SK-N-SH treated with all-trans-retinoic acid at 6 μM for 48 hours (cell line): Measurements from ENCODE around the gene RBBP4.

Experiments used
- ATAC-seq: fragments of 200-7000 bp; cut with Tn5 transposase; 3 replicates; pipeline ENCODE4 v1.9.1; 2020; ENCODE audit warnings: mild to moderate bottlenecking, moderate library complexity
- ARNTL ChIP-seq: fragments of 450-650 bp; formaldehyde crosslinking; IDR thresholded peaks from 2 replicates; pipeline ENCODE4 v1.5.0; 2020; ENCODE audit warnings: low read depth, mild to moderate bottlenecking, moderate library complexity, borderline replicate concordance
- BACH2 ChIP-seq: fragments of 250-450 bp; sonication (Bioruptor Pico); IDR thresholded peaks from 2 replicates; pipeline ENCODE4 v1.9.0; 2021; ENCODE audit warnings: mild to moderate bottlenecking, borderline replicate concordance
- CSDC2 ChIP-seq: fragments of 250-450 bp; sonication (Bioruptor Pico); IDR thresholded peaks from 2 replicates; pipeline ENCODE4 v1.5.0; 2020; ENCODE audit warnings: mild to moderate bottlenecking, moderate library complexity
- CSRNP3 ChIP-seq: fragments of 250-450 bp; sonication (Bioruptor Pico); IDR thresholded peaks from 2 replicates; pipeline ENCODE4 v1.5.1; 2021; ENCODE audit warnings: mild to moderate bottlenecking, moderate library complexity
- ESRRG ChIP-seq: fragments of 250-450 bp; sonication (Bioruptor Pico); IDR thresholded peaks from 2 replicates; pipeline ENCODE4 v1.6.1; 2021; ENCODE audit warnings: mild to moderate bottlenecking
- GLIS3 ChIP-seq: fragments of 250-450 bp; sonication (Bioruptor Pico); IDR thresholded peaks from 2 replicates; pipeline ENCODE4 v1.5.0; 2020; ENCODE audit warnings: mild to moderate bottlenecking, moderate library complexity
- ISL1 ChIP-seq: fragments of 250-450 bp; sonication (Bioruptor Pico); IDR thresholded peaks from 2 replicates; pipeline ENCODE4 v2.1.2; 2022; ENCODE audit warnings: mild to moderate bottlenecking, moderate library complexity
- OSR1 ChIP-seq: fragments of 250-450 bp; sonication (Bioruptor Pico); IDR thresholded peaks from 2 replicates; pipeline ENCODE4 v1.8.0; 2022; ENCODE audit warnings: moderate library complexity, mild to moderate bottlenecking, inconsistent platforms
- PPARA ChIP-seq: fragments of 250-450 bp; sonication (Bioruptor Pico); IDR thresholded peaks from 2 replicates; pipeline ENCODE4 v1.5.0; 2020; ENCODE audit warnings: mild to moderate bottlenecking, borderline replicate concordance
- RARB ChIP-seq: fragments of 250-450 bp; sonication (Bioruptor Pico); IDR thresholded peaks from 2 replicates; pipeline ENCODE4 v1.8.0; 2021; ENCODE audit warnings: mild to moderate bottlenecking, moderate library complexity
- SNAI2 ChIP-seq: fragments of 250-450 bp; sonication (Bioruptor Pico); IDR thresholded peaks from 2 replicates; pipeline ENCODE4 v1.5.0; 2020; ENCODE audit warnings: mild to moderate bottlenecking, moderate library complexity
- TCF4 ChIP-seq: fragments of 250-450 bp; sonication (Bioruptor Pico); IDR thresholded peaks from 2 replicates; pipeline ENCODE4 v1.8.0; 2021; ENCODE audit warnings: mild to moderate bottlenecking, moderate library complexity, borderline replicate concordance
- TOX ChIP-seq: fragments of 250-450 bp; sonication (Bioruptor Pico); IDR thresholded peaks from 2 replicates; pipeline ENCODE4 v1.8.0; 2021; ENCODE audit warnings: mild to moderate bottlenecking, moderate library complexity, borderline replicate concordance
- ZC3H10 ChIP-seq: fragments of 250-450 bp; sonication (Bioruptor Pico); IDR thresholded peaks from 2 replicates; pipeline ENCODE4 v1.5.1; 2021; ENCODE audit warnings: mild to moderate bottlenecking, moderate library complexity
- ZFP3 ChIP-seq: fragments of 250-450 bp; sonication (Bioruptor Pico); IDR thresholded peaks from 2 replicates; pipeline ENCODE4 v1.5.0; 2020; ENCODE audit warnings: mild to moderate bottlenecking, moderate library complexity
- ZFP30 ChIP-seq: fragments of 450-650 bp; formaldehyde crosslinking; IDR thresholded peaks from 2 replicates; pipeline ENCODE4 v1.5.0; 2022; ENCODE audit warnings: mild to moderate bottlenecking, moderate library complexity
- ZNF565 ChIP-seq: fragments of 450-650 bp; formaldehyde crosslinking; conservative IDR thresholded peaks from 2 replicates; pipeline ENCODE4 v1.5.0; 2020; ENCODE audit warnings: low read depth, mild to moderate bottlenecking, moderate library complexity
- ZNF70 ChIP-seq: fragments of 450-650 bp; formaldehyde crosslinking; IDR thresholded peaks from 2 replicates; pipeline ENCODE4 v1.5.0; 2020; ENCODE audit warnings: mild to moderate bottlenecking, moderate library complexity
- ZNF8 ChIP-seq: fragments of 450-650 bp; formaldehyde crosslinking; IDR thresholded peaks from 2 replicates; pipeline ENCODE4 v1.5.0; 2020; ENCODE audit warnings: mild to moderate bottlenecking, moderate library complexity
- TF ChIP-seq, protein P1 (sequence below): fragments of 250-450 bp; sonication (Bioruptor Pico); IDR thresholded peaks from 2 replicates; pipeline ENCODE4 v1.8.0; 2020; ENCODE audit warnings: mild to moderate bottlenecking, moderate library complexity, borderline replicate concordance
- TF ChIP-seq, protein P2 (sequence below): fragments of 250-450 bp; sonication (Bioruptor Pico); IDR thresholded peaks from 2 replicates; pipeline ENCODE4 v1.5.1; 2020; ENCODE audit warnings: low read depth, mild to moderate bottlenecking, moderate library complexity
- TF ChIP-seq, protein P3 (sequence below): fragments of 250-450 bp; sonication (Bioruptor Pico); IDR thresholded peaks from 2 replicates; pipeline ENCODE4 v1.8.0; 2021; ENCODE audit warnings: low read depth, mild to moderate bottlenecking, moderate library complexity, borderline replicate concordance

The RBBP4 gene

DNA sequence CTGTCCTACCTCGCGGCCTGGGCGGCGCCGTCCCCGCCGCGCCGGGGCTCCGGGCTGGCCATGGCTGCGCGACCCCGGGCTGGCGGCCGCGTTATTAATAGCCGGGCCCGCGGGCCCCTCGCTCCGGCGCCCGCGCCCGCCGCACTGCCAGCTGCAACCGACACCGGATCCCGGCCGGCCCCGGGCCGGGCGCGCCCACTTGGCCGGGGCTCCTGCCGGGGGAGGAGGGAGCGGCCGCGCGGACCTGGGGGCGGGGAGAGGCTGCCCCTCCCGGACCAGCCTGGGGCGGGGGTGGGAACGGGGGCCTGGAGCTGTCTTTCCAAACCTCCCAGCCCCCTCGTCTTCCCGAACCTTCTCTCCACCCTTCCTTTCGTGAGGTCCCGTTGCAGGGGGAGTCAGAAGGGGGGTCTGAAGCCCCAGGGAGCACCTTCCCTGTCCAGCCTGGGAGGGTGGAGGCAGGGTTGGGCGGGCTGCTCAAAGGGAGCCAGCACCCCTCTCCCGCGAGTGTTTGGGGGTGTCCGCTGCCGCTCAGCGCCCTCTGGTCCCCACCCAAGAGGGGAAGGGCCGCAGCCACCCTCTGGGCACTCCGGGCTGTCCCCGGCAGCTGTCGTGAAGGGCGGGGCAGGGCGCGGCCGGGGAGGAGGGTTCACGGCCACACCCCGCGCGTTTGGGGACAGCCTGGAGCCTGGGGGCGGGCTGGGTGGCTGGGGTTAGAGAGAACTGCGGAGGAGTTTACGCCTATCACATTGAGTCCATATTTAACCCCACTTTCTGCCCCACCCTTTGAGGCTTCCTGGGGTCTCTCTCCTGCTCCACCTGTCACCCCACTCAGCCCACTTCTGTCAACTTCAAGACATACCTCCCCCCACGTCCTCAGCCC, 51.8 kb downstream of the RBBP4 start, which contains the start of gene SYNC:
Gene SYNC (minus strand): TSS at position 172 of the 880 bp plus-strand sequence. CDS start 110 bp downstream, at position 62.
- TF ChIP-seq TCF4 (CRISPR knock-in tag), result no peak
- TF ChIP-seq CSDC2 (CRISPR knock-in tag), result no peak
- no peak for TF ChIP-seq BACH2 (CRISPR knock-in tag)
- TF ChIP-seq SNAI2 (CRISPR knock-in tag), result no peak
- no peak for TF ChIP-seq ZFP3 (CRISPR knock-in tag)
- TF ChIP-seq ZFP30 (CRISPR knock-in tag), result no peak
- no peak for TF ChIP-seq ZC3H10 (CRISPR knock-in tag)
- no peak for TF ChIP-seq ARNTL (CRISPR knock-in tag)
- TF ChIP-seq, protein P1, sequence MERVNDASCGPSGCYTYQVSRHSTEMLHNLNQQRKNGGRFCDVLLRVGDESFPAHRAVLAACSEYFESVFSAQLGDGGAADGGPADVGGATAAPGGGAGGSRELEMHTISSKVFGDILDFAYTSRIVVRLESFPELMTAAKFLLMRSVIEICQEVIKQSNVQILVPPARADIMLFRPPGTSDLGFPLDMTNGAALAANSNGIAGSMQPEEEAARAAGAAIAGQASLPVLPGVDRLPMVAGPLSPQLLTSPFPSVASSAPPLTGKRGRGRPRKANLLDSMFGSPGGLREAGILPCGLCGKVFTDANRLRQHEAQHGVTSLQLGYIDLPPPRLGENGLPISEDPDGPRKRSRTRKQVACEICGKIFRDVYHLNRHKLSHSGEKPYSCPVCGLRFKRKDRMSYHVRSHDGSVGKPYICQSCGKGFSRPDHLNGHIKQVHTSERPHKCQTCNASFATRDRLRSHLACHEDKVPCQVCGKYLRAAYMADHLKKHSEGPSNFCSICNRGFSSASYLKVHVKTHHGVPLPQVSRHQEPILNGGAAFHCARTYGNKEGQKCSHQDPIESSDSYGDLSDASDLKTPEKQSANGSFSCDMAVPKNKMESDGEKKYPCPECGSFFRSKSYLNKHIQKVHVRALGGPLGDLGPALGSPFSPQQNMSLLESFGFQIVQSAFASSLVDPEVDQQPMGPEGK (CRISPR knock-in tag), result no peak
- no peak for TF ChIP-seq OSR1 (CRISPR knock-in tag)
- no peak for TF ChIP-seq PPARA (CRISPR knock-in tag)
- TF ChIP-seq GLIS3 (CRISPR knock-in tag), result no peak
- no peak for TF ChIP-seq TOX
- TF ChIP-seq ZNF8 (CRISPR knock-in tag), result no peak
- no peak for TF ChIP-seq ESRRG (CRISPR knock-in tag)
- ATAC-seq, result peak; percentile 42

- TF ChIP-seq ZNF565 (CRISPR knock-in tag), result no peak
- TF ChIP-seq ISL1 (CRISPR knock-in tag), result no peak
- TF ChIP-seq TOX, result no peak
- no peak for TF ChIP-seq RARB (CRISPR knock-in tag)
- no peak for TF ChIP-seq SNAI2 (CRISPR knock-in tag)
- TF ChIP-seq CSDC2 (CRISPR knock-in tag), result no peak
- no peak for TF ChIP-seq ESRRG (CRISPR knock-in tag)
- no peak for TF ChIP-seq ZFP3 (CRISPR knock-in tag)
- TF ChIP-seq, protein P2, sequence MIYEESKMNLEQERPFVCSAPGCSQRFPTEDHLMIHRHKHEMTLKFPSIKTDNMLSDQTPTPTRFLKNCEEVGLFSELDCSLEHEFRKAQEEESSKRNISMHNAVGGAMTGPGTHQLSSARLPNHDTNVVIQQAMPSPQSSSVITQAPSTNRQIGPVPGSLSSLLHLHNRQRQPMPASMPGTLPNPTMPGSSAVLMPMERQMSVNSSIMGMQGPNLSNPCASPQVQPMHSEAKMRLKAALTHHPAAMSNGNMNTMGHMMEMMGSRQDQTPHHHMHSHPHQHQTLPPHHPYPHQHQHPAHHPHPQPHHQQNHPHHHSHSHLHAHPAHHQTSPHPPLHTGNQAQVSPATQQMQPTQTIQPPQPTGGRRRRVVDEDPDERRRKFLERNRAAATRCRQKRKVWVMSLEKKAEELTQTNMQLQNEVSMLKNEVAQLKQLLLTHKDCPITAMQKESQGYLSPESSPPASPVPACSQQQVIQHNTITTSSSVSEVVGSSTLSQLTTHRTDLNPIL (CRISPR knock-in tag), result no peak
- no peak for TF ChIP-seq ZNF70 (CRISPR knock-in tag)
- no peak for TF ChIP-seq ZC3H10 (CRISPR knock-in tag)
- TF ChIP-seq GLIS3 (CRISPR knock-in tag), result no peak
- TF ChIP-seq, protein P3, sequence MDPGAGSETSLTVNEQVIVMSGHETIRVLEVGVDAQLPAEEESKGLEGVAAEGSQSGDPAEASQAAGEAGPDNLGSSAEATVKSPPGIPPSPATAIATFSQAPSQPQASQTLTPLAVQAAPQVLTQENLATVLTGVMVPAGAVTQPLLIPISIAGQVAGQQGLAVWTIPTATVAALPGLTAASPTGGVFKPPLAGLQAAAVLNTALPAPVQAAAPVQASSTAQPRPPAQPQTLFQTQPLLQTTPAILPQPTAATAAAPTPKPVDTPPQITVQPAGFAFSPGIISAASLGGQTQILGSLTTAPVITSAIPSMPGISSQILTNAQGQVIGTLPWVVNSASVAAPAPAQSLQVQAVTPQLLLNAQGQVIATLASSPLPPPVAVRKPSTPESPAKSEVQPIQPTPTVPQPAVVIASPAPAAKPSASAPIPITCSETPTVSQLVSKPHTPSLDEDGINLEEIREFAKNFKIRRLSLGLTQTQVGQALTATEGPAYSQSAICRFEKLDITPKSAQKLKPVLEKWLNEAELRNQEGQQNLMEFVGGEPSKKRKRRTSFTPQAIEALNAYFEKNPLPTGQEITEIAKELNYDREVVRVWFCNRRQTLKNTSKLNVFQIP (CRISPR knock-in tag), result no peak
- TF ChIP-seq ARNTL (CRISPR knock-in tag), result no peak
- peak; percentile 76 for ATAC-seq
These were observed 52.7 kb downstream of the RBBP4 start for GRCh38 chr1:32703479-32704291.

GRCh38 chr1:32705516-32705915, 54.5 kb downstream of the RBBP4 start:
- TF ChIP-seq CSRNP3 (CRISPR knock-in tag) (no peak), OSR1 (CRISPR knock-in tag) (no peak), ESRRG (CRISPR knock-in tag) (no peak), BACH2 (CRISPR knock-in tag) (no peak), ISL1 (CRISPR knock-in tag) (no peak), RARB (CRISPR knock-in tag) (no peak), SNAI2 (CRISPR knock-in tag) (no peak), ZNF565 (CRISPR knock-in tag) (no peak), TCF4 (CRISPR knock-in tag) (no peak), ZC3H10 (CRISPR knock-in tag) (no peak)
- TF ChIP-seq, protein P2 (CRISPR knock-in tag), result no peak
- ATAC-seq, result no peak
